Liver (tissue), 3 donors: ENCODE results near the gene ADAMTS6.

ENCODE experiments used
- ATF3 ChIP-seq: IDR thresholded peaks from 2 replicates; pipeline ENCODE4 v1.6.1; 2016; ENCODE audit warnings: antibody characterized with exemption
- CTCF ChIP-seq: fragments of 150-350 bp; IDR thresholded peaks from 2 replicates; pipeline ENCODE4 v1.5.1; 2017; ENCODE audit warnings: improper control_type of control experiment, low read depth, low read length; ENCODE audit not compliant: missing input control
- EGR1 ChIP-seq, 2 donors: IDR thresholded peaks; 2 replicates each; pipeline ENCODE4 v1.6.1; 2016 to 2018; ENCODE audit warnings: antibody characterized with exemption in 2 of 2, low read depth in 2 of 2
- FOXA1 ChIP-seq: IDR thresholded peaks from 2 replicates; pipeline ENCODE4 v1.6.1; 2016; ENCODE audit warnings: antibody characterized with exemption
- GABPA ChIP-seq, 2 donors: IDR thresholded peaks in 1 of 2; conservative IDR thresholded peaks in 1 of 2; 2 replicates each; pipeline ENCODE4 v1.6.1; 2016; ENCODE audit warnings: antibody characterized with exemption in 2 of 2, mild to moderate bottlenecking in 1 of 2, moderate library complexity in 1 of 2
- HNF4G ChIP-seq: IDR thresholded peaks from 2 replicates; pipeline ENCODE4 v1.6.1; 2016; ENCODE audit warnings: antibody characterized with exemption
- MAX ChIP-seq: IDR thresholded peaks from 2 replicates; pipeline ENCODE4 v1.6.1; 2016; ENCODE audit warnings: antibody characterized with exemption
- NR2F2 ChIP-seq: IDR thresholded peaks from 2 replicates; pipeline ENCODE4 v1.6.1; 2016; ENCODE audit warnings: antibody characterized with exemption
- RAD21 ChIP-seq, 2 donors: IDR thresholded peaks; 2 replicates each; pipeline ENCODE4 v1.6.1; 2016; ENCODE audit warnings: antibody characterized with exemption in 2 of 2, mild to moderate bottlenecking in 2 of 2
- REST ChIP-seq: IDR thresholded peaks from 2 replicates; pipeline ENCODE4 v1.6.1; 2016; ENCODE audit warnings: antibody characterized with exemption, mild to moderate bottlenecking
- RXRA ChIP-seq, 2 donors: IDR thresholded peaks; 2 replicates each; pipeline ENCODE4 v1.6.1; 2017 to 2018; ENCODE audit warnings: antibody characterized with exemption in 2 of 2, mild to moderate bottlenecking in 1 of 2
- SP1 ChIP-seq: IDR thresholded peaks from 2 replicates; pipeline ENCODE4 v1.6.1; 2018; ENCODE audit warnings: antibody characterized with exemption, mild to moderate bottlenecking
- TAF1 ChIP-seq: conservative IDR thresholded peaks from 2 replicates; pipeline ENCODE4 v1.6.1; 2016; ENCODE audit warnings: antibody characterized with exemption, mild to moderate bottlenecking
- ZBTB33 ChIP-seq: IDR thresholded peaks from 2 replicates; pipeline ENCODE4 v1.6.1; 2016; ENCODE audit warnings: antibody characterized with exemption
- donor health status: healthy.
- donor health status: healthy.

GRCh38 chr5:65508978-65509377, 27.3 kb upstream of the ADAMTS6 start:
- no peak for TF ChIP-seq CTCF
- no peak for TF ChIP-seq TAF1
- no peak for TF ChIP-seq FOXA1
- no peak for TF ChIP-seq RAD21 (IDR thresholded peaks at IDR 0.05)
- no peak for TF ChIP-seq ZBTB33
- TF ChIP-seq MAX, result no peak
- TF ChIP-seq REST, result no peak
- no peak for TF ChIP-seq ATF3
- TF ChIP-seq RXRA (IDR thresholded peaks at IDR 0.05), result no peak
- TF ChIP-seq GABPA (IDR thresholded peaks at IDR 0.05 in 1 of 2, conservative IDR thresholded peaks at IDR 0.05 in 1 of 2), result no peak
- TF ChIP-seq HNF4G, result no peak
- no peak for TF ChIP-seq NR2F2
- TF ChIP-seq SP1, result no peak
- no peak for TF ChIP-seq EGR1 (IDR thresholded peaks at IDR 0.05; ENCODE audit: low read depth in 2 of 2)
